HG03571 (cell line): ENCODE data around the gene WDR7.
A peak's percentile ranks its signal among the peaks of the same experiment; 100 is the strongest.

Experiments used
- ATAC-seq: cut with Tn5 transposase; IDR thresholded peaks from one replicate; pipeline ENCODE4 v1.9.1; 2021; ENCODE audit not compliant: unreplicated experiment

Gene WDR7

DNA sequence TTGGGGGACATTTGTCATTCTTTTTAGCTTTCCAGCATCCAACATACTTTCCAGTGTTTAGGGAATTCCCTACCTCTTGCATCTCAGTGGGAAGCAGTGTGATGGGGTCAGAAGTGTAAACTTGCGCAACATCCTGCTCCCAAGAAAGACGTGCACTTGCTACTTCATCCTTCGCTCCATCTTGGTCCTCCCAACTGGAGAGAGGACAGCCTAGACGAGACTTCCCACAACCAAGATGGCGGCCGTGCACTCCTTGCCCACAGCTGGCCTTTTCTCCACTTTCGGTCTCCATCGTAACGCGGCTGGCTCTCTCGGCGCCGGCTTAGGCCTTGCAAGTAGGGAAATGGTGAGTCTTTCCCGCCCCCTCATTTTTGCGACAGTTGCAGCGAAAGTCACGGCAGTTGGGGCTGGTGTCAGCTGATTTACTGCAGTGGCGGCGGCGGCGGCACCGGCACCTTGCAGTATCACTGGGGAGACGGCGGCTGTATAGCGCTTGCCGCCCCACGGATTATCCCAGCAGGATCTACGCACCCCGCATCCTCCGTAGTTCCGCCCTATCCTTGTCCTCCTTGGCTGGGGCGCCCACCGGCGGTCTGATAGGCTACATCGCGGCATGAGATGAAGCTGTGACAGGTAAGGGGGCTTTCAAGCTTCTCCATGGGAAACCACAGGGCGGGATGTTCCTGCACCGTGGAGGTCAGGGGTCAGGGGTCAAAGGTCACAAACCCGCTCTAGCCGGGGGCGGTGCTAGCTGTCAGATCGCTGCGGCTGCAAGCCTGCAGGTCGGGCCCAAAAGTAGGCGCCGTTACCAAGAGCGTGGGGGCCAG is at the start of gene WDR7:
WDR7 (plus strand) TSS at position 416 of the 827 bp plus-strand sequence. CDS start 21,157 bp downstream, outside the sequence.
- peak; percentile 96 for ATAC-seq

DNA sequence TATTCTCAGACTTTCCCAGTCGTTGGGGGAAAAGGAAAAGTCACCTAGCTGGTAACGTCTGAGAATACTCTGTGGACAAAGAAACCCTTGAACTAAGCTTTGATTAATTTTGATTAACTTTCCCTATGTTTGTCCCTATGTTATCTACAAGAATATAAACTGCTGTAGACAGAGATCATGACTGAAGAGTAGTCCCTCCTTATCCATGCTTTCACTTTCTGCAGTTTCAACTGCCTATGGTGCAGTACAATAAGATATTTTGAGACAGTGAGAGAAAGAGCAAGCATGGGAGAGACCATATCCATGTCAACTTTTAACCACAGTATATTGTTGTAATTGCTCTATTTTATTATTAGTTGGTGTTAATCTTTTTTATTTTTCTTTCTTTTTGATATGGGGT is 44.5 kb upstream of the WDR7 start:
- ATAC-seq: no peak

DNA sequence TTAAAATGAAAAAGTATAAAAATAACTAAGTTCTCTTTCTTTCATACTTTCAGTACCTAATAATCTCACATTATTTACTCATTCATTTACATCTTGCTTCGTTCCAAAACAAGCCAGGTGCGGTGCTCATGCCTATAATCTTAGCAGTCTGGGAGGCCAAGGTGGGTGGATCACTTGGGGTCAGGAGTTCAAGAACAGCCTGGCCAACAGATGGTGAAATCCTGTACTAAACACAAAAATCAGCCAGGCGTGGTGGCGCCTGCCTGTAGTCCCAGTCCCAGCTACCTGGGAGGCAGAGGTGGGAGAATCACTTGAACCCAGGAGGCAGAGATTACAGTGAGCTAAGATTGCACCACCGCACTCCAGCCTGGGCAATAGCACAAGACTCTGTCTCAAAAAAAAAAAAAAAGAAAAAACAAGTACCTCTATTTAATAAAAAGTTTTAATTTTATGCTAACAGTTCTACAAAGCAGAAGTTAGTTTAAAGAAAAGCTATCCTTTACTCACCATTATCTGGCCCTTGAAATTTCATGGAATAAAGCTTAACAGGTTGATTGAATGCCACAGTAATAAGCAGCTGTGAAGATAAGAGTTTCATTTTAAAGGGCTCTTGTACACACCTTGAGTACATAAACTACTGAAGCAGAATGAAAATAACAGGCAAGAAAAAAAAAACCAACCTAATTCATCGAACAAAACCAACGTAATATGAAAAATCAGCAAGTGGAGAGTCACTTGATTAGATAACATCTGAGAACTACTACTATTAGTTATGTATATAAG is 35.2 kb upstream of the WDR7 start:
- no peak for ATAC-seq

DNA sequence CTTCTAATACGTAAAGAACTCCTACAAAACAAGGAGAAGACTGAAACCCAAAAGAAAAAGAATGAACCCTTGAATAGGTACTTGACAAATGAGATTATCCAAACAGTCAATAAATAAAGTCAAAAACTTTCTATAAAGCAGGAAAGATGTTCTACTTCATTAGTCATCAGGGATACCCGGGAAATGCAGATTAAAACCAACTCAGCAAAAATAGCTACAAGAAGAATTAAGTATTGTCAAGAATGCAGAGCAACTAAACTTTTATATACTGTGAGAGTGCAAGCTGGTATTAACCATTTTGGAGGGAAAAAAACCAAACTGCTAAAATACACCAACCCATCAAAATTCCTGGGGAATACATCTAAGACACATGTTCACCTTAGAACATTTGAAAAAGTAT is 23.2 kb upstream of the WDR7 start:
- ATAC-seq: no peak

DNA sequence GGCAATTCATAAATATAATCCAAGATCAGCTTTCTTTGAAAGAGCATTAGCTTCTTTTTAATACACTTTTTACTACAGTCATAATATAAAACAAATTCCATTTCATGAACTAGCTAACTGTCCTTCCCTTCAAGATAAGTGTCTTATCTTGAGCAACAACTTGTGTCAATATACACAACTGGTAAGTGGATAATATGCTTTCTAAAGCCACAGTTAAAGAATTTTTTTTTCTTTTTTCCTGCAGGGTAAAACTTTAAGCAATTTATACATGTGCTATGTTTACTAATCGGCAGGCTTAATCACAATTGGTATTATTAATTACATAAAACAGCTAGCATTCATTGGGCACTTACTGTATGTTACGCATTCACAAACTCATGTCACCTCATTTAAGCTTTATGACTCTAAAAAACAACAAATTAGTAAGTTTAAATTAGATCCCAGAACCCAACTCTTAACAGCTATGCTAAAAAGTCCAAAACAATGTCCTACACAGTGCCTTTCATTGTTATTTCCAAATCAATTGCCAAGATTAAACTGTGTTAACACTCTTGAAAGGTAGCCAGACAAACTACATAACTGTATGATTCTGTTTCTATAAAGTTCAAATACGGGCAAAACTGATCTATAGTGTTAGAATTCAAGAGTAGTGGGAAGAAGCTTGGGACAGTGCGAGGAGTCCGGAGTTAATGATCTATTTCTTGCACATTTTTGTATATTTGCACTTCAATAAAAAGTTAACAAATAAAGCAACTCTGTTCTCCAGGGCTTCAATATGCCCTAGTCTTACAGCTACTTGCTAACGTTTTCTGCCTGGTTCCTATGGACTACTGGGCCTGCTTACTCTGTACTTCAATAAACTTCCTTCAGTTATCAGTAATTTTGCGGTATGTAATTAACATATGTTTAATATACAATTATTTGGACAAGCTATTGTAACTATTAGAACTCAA is 18.8 kb upstream of the WDR7 start:
- ATAC-seq: no peak

DNA sequence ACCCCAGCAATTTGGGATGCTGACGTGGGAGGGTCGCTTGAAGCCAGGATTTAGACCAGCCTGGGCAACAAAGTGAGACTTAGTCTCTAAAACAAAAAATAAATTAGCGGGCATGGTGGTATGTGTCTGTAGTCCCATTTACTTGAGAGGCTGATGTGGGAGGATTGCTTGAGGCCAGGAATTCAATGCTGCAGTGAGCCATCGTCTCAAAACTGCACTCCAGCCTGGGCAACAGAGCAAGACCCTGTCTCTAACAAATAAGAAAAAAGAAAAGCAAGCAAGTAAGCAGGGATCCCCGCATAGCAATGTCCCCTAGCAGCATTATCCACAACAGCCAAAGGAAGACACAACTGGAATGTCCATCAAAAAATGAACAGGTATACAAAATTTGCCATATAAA is 16.2 kb upstream of the WDR7 start:
- no peak for ATAC-seq

DNA sequence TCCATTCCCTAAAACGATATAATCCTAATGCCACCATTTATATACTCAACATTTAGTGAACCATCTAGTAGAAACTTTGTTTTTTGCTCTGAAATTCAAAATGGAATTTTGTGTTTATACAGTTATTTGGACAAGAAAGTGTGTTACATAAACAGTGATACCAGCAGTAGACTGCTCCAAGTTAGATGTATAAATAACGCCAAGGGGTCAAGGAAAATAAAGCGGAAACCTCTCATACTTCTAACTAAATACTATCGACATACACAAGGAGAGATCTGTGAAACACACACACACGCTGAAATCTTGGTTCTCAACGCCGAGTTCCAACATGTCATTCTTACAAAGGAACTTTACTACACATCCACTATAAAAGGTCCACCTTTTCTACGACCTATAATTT is 14.0 kb upstream of the WDR7 start:
- ATAC-seq: no peak

DNA sequence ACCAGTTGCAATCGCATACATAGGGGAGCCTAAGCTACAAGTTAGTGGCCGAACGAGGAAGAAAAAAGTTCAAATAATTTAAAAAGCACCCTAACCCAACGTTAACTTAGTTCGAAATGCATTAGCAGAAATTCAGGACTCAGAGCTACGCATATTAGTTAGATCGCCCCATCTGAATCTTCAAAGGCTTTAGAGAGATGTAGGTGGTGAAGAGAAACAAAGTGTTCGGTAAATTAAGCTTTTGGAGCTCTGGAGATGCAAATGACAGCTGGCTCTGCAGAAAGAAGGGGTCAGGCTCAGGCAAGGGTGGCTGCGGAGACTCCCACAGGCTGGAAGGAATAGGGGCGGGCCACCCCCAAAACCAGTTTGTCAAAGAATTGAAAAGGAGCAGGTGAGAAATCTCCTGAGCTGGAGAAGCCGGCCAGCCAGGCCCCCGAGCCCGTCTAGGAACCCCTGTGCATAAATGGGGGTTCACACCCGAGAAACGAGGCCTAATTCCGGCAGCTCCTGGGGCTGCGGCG is 13.4 kb upstream of the WDR7 start:
- ATAC-seq: no peak

DNA sequence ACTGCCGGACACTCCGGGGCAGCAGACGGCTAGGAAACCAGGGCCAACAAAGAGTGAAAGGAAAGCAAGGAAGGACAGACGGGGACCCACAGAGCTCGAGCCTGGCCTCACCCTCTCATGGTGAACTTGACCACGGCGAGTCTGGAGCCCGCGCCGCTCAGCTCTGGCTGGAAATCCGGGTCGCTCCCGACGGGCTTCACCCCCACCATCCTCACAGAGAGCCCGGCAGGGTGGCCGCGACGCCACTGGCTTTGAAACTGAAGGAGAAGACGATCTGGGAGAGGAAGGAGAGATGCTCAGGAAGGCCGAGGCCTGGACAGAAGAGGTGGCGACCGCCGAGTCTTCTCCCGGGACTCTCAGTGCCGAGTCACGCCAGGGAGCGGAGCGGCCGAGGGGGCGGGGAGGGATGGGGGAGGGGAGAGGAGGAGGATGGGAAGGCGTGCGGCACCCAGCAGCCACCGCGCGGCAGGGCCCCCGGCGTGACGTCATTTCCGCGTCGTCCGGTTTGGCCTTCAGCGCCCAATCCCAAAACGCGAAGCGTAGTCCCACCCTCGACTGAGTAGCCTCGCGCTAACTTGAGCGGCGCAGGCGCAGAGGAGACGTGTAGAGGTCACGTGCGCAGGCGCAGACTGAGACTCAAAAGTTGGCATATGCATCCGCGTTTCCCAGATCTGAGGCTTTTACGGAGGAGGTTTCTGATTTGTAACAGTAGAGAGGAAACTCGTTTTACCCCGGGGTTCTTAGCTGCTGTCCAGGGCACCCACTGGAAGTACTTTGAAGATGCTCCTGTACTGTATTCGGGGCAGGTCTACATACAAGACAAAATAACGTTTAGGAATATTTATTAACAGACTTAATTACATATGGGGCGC is 12.7 kb upstream of the WDR7 start, which contains the start of gene TXNL1:
TXNL1 (minus strand) TSS at position 361 of the 872 bp plus-strand sequence; CDS start at position 209, 152 bp downstream.
- peak; percentile 96 for ATAC-seq

DNA sequence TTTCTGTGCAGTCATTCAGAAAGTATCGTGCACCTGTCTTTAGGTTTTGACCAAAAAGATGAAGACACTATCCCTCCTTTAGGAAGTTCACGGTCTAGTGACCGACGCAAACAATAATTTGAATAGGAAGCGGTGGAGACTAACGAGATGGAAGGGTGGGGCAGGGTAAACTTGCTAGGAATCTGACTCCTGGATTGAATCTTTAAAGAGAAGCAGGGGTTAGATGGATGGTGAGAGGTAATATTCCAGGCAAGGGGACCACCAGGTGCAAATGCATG is 12.1 kb upstream of the WDR7 start:
- no peak for ATAC-seq

DNA sequence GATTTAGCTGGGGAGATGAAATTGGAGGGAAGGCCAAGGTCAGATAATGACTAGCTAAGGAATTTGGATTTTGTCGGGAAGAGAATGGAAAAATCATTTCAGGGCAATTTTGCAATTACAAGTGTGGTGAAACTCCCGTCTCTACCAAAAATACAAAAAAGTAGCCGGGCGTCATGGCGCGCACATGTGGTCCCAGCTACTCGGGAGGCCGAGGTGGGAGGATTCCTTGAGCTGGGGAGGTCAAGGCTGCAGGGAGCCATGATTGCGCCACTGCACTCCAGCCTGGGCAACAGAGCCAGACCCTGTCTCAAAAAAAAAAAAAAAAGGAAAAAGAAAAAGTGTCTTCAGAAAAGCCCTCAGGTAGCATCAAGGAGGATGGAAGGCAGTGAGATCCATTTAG is 11.6 kb upstream of the WDR7 start:
- no peak for ATAC-seq

DNA sequence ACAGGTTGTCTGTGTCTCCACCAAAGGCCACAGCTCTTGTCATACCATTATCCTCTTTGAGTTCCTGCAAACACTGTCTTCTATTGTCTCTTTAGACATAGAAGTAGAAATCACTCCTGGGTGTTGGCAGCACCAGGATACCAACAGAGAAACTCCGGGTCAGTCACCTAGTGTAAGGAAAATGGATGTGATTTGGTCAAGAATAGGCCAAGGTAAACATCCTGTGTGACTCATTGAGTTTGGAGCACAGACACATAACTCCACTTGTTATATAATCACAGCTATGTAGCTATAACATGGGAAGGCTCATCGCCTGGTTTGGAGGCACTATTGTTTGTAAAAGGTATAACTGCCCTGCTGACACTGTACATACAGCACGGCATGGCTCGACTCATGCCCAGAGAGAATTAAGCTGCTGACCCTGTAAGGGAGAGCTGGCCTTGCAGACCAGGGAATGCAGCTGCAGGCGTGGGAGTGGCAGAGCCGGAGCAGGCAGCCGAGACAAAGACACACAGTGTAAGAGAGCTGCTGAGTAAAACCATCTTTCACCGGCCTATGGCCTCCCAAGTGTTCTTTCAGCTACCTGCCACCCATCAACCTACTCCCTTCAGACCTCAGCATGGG is 9.3 kb upstream of the WDR7 start:
- ATAC-seq: no peak

DNA sequence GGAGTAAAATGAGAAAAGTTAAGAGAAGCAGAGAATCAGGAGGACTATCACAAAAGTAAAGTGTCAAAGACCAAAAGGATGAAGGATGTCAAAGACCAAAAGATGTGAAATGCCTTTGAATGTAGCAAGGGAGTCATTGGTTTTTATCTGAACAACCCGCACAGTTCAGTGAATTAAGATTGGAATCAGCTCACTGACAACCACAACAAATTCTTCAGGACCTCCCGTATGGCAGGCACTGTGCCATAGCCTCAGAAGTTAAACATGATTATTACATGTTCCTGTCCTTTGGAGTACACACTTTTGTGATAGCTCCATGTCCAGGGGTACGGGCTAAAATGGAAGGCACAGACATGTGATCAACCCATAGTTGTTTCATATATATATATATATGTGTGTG is 7.8 kb upstream of the WDR7 start:
- no peak for ATAC-seq

DNA sequence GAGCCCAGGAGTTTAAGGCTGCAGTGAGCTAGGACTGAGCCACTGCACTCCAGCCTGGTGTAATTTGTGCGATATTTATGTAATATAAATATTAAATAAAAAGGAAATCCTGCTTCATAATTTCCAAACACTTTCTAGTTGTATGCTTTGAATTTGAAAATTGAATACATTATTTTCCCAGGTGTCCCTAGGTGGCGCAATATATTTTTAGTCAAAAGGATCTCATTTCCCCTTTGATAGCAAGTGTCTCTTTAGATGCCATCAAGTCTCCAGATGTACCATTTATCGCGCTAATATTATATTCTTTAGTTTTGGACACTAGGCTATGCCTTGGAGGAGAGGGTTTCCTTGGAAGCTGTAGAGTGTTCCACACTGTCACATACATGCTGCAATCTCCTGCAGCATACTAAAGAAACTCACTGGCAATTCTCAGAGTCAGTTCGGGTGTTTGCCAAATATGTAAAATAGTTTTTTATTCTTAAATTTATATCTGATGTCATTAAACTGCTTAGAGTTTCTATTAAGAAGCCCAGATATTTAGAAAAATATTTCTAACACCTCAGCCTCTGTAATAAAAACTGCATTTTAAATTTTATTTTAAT is 5.6 kb upstream of the WDR7 start:
- ATAC-seq: no peak

DNA sequence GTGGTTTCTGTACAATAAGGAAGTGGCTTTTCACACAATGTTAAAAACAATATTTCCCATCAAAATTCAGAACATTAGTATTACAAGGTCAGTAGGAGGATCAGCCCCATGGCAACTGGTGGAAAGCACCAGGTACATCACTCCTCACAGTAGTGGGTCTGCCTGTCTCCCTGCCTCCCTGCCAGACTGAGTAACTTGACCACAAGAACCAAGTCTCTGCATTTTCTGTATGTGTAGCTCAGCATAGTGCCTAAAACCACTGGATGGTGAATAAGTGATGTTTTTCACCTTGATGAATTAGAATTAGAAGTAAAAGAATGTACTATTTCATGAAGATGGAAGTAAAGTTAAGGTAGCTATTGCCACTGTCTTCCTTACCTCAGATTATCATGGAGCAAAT is 4.1 kb upstream of the WDR7 start:
- no peak for ATAC-seq

DNA sequence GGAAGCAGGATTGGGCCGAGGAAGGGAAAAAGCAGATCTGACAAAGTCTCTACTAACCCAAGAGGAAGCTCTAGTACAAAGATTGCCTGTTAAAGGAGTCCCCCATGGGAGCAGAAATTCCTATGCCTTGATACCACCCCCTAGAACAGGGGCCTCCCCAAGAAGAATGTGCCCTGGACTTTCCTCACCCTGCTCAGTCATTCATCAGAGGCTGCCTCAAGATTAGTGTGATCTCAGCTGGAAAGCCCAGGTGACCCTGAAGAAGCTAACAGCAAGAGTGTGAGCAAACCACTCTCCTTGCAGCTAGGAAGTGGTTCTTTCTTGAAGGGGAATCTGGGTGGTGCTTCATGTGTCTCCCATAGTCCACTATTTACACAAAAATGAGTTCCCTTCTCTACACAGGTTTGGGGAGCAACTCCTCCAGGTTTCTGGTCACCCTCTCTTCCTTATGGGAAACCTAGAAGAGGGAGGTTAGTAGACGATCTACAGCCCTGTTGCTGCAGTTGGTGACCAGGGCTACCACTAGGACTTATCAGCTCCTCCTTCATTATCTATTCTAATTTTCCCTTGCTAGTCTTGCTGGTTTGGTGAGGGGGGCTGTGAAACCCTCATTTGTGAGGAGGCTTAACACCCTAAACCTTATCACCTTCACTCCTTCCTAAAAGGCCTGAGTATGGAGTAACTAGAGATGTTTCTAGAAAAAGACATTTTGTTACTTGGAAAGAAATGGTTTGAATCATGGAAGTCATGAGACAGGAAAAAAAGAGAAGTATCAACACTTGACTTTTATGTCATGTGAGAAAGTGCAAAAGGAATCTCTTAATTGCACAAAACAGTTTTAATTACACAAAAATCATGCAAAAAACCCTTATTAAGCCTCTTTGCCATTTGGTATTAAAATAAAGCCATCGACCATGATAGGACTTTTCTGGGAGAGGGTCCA is 2.9 kb upstream of the WDR7 start:
- no peak for ATAC-seq

DNA sequence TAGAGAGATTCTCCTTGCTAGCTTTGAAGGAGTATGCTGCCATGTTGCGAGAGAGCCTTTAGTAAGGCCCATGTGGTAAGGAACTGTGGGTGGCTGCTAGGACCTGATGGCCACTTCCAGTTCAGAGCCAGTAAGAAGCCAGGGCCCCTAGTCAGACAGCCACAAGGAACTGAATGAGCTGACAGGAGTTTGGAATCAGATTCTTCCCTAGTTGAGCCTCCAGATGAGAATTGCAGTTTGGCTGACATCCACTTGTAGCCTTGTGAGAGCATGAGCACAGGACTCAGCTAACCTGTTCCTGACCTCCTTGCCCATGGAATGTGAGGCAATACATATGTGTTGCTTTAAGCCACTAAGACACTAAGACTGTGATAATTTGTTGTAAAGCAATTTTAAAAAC is 1.2 kb upstream of the WDR7 start:
- ATAC-seq: no peak

DNA sequence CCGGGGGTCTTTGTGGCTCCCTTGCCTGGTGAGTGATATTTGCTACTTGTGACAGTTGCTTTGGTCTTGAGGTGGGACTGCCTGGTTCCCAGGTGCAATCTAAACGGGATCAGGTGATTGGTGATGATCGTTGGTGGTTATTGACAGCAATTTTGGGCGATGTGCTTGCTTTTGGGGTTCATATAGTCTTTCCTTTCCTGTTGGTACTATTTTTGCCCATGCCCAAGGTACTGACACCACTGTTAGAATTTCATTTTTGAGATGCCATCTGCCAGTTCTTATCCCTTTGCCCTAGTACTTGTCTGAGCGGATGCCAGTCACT is 573 bp downstream of the WDR7 start:
- no peak for ATAC-seq
